IPS-NIHi7 (cell line): ENCODE measurements around the gene CFAP99.
"Not testable (repeated sequence)": the region's sequence is repeated elsewhere in the genome, so short reads cannot be mapped to it uniquely, and the experiment has no call there.

ENCODE experiments used
- DNase-seq: peaks from one replicate; pipeline ENCODE4 v3.0.0; 2012; ENCODE audit warnings: mixed read lengths; ENCODE audit errors: extremely low spot score

CFAP99 gene

GRCh38 chr4:2418650-2419571 is at the start of gene CFAP99:
TSS of gene CFAP99 (plus strand) at chr4:2418955.
- DNase-seq, result peak; percentile 97

DNA sequence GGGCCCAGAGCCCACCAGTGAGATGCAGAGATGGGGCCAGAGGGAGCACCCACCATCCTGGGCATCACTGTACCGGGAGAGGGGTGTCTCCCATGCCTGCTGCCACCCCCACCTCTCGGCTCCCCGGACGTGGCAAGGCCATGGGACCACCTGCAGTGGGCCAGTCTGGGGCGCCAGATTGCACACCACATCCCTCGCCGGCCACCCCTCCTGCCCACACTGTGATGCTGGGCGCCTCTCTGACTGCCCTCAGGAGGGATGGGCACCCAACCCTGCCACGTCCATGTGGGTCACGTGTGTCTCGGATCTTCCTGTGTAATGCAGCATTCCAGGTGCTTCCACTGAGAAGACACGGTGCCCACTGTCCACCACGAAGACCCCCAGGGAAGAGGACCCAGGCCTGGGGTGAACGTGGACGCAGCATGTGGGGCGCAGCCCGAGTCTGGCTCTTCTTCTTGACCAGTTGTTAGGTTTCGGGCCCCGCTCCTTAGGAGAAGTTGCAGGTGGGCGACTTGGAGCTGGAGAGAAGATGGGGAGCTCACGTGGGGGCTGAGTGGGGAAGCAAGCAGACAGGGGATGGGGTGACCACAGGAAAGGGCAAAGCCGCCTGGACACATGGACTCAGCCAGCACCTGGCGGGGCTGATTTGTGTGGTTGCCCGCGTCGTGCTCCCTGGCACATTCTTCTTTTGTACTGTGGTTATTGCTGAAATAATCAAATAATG is 48.0 kb upstream of the CFAP99 start:
- DNase-seq, result no peak

DNA sequence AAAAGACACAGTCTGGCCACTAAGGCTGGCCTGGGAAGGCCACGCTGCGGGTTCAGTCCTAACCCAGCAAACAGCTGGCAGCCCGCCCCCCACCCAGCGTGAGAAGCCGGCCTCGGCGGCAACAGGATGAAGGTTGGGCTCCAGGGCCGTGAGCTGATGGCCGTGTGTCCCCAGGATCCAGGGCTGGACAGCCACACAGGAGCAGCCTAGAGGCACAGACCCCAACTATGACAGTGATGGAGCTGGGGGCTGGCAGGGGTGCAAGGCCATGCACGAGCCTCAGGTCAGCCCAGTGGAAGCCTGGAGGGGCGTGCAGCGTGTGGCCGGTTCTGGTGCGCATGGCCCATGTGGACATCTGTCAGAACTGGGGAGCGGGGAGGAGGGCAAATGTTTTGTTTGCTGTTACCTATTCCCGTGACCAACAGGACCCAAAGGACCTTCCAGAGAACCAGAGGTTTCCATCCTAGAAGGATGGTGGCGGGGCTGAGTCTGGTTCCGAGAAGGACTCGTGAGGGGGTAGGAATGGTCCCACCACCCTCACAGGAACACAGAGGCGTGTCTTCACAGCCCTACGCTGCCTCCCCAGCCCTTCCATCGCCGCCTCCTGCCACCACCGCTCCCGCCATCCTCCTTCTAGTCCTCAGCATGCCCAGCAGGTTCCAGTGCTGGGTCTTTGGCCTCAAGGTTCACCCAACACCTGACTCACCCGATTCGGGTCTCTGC is 46.8 kb upstream of the CFAP99 start:
- DNase-seq, result no peak

DNA sequence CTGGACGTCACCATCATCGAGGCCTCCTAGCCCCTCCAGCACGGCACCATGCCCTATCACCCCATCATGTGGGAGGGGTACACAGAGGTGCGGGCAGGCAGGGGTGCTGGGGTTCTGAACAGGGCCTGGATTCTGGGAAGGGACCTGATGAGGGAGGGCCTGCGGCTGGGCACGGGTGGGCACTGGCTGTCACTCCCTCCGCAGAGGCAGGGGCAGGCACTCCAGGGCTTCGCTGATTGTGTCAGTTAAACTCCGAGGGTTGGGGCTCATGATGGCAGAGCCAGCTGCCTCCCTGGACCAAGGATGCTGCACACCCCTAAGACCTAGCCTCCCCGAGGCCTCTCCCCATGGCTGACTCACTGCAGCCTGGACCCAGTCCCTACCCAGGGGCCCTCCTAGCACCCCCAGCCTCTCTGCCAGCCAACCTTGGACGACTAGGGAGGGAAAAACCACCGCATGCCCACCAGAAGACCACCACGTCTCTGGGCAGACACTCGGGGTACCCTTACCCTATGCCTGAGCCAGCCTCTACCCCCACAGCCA is 46.2 kb upstream of the CFAP99 start:
- DNase-seq, result no peak

DNA sequence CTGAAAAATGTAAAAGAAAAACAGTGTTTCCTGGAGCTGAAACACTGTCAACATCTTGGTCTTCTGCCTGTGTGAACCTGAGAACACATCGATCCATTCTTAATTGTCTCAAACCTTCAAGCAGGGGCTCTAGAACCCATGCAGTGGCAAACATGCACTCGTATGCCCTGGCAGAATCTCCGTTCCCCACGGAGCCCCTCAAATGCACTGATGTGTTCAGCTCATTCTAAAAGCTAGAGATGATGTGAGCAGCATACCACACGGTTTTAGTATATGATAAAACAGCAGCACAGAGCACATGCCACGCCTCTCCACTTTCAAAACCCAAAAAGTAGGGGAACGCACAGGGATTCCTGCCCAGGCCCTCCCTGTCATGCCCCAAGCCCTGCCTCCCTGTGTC is 45.2 kb upstream of the CFAP99 start:
- no peak for DNase-seq

GRCh38 chr4:2375427-2375826 is 43.3 kb upstream of the CFAP99 start:
- DNase-seq, result no peak

DNA sequence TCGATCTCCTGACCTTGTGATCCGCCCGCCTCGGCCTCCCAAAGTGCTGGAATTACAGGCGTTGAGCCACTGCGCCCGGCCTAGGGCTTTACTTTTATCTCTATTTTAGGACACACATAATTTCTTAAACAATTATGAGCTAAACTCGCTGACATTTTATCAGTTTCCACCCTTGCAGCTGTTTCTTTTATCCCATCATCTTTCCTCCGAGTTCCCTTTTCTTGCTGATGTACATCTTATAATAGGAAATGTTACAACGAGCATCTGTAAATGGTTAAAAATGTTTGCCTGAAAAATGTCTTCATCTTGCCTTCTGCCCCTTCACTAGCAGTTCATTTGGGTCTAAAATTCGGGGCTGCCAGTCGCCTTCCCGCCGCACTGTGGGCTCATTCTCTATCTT is 41.5 kb upstream of the CFAP99 start:
- no peak for DNase-seq

DNA sequence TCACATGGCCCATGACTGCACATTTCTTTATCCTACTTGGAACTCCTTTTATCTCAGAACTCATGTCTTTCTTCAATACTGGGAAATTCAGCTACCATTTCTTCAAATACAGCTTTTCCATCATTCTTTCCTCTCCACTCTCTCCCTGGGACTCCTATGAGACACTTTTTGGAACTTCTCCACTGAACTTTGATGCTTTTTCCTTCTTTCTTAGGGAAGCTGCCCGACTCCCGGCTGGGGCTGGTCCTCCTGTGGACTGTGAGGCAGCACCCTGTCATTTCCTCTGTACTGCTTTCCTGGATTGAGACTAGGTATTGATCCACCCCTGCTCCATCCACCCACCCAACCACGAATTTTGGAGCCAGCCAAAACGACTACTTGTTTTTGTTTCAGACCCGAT is 40.4 kb upstream of the CFAP99 start:
- DNase-seq, result no peak

GRCh38 chr4:2378898-2379297 is 39.9 kb upstream of the CFAP99 start:
- no peak for DNase-seq

DNA sequence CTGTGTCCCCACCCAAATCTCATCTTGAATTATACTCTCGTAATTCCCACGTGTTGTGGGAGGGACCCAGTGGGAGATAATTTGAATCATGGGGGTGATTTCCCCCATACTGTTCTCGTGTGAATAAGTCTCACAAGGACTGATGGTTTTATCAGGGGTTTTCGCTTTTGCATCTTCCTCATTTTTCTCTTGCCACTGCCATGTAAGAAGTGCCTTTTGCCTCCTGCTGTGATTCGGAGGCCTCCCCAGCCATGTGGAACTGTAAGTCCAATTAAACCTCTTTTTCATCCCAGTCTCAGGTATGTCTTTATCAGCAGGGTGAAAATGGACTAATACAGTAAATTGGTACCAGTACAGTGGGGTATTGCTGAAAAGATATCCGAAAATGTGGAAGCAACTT is 38.2 kb upstream of the CFAP99 start:
- DNase-seq, result not testable (repeated sequence)

DNA sequence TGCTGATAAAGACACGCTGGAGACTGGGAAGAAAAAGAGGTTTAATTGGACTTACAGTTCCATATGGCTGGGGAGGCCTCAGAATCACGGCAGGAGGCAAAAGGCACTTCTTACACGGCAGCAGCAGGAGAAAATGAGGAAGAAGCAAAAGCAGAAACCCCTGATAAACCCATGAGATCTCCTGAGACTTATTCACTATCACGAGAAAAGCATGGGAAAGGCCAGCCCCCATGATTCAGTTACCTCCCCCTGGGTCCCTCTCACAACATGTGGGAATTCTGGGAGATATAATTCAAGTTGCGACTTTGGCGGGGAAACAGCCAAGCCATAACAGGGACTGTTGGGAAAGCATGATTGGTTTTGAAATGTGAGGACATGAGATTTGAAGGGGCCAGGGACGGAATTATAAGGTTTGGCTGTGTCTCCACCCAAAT is 36.0 kb upstream of the CFAP99 start:
- not testable (repeated sequence) for DNase-seq

GRCh38 chr4:2383220-2383631 is 35.5 kb upstream of the CFAP99 start:
- not testable (repeated sequence) for DNase-seq

DNA sequence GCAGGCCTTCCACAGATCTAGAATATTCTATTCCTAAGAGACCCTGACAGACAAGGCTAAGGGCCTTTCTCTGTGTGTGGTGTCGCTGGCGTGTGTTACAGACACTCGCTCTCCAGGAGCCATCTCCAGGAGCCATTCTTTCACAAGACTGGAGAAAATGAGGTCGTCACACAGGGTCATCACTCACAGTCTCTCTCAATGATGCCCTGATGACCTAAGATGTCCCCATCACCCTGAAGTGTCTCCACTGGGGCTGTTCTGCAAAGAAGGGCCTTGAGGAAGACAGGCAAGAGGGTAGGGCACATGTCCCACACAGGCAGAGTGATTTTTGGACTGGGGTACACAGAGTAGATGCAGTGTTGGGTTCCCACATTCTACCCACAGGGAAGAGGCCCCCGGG is 35.0 kb upstream of the CFAP99 start:
- no peak for DNase-seq

DNA sequence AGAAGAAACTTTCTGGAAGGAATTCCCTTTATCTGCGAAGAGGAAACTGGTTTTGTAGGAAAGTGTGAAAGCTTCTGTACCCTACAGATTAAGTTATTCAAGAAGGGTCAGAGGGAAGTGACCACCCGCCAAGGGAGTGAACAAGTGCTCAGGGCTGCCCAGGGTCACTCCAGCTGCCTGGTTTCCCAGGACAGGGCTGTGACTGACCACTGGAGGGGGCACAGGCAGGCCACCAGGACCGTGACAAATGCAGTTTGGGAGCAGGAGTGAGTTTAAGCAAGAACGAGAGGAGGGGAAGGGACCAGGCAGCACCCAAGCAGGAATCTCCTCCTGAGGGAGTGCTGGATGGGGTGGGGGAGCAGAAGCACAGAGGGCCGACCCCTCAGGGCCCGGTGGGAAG is 34.5 kb upstream of the CFAP99 start:
- no peak for DNase-seq

DNA sequence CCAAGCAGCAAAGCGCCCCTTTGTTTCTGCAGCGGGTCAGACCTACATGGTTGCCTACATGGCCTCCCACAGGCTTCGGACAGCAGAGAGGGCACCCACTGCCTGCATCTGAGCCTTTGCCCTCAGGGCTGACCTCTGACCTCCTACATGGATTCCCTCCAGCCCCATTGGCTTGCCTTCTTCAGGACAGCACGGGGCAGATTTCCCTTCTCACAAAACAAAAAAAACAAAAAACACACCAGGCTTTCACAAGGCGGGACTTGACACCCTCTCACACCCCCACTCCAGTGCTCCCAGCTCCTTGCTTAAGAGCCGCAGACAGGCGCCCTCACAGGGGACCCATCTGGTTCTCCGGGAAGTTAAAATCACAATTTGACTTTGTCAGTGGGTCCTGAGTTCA is 33.2 kb upstream of the CFAP99 start:
- no peak for DNase-seq

DNA sequence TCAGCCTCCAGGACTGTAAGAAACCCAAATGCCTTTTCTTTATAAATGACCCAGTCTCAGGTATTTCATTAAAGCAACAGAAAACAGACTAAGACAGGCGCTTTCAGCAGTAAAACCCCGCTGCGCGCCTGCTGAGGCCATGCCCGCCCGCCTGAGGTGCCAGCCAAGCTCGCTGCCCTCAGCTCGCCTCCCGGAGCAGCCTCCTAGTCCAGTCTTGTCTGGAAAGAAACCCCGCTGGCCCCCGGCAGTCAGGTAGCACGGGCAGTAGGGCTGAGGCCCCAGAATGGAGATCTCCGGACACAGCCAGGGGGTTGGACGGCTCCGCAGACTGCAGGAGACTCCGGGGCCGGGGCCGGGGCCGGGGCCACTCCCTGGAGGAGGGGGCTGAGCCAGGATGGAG is 32.0 kb upstream of the CFAP99 start:
- no peak for DNase-seq

- DNase-seq, result no peak
Observed at GRCh38 chr4:2387218-2387617, 31.5 kb upstream of the CFAP99 start.

DNA sequence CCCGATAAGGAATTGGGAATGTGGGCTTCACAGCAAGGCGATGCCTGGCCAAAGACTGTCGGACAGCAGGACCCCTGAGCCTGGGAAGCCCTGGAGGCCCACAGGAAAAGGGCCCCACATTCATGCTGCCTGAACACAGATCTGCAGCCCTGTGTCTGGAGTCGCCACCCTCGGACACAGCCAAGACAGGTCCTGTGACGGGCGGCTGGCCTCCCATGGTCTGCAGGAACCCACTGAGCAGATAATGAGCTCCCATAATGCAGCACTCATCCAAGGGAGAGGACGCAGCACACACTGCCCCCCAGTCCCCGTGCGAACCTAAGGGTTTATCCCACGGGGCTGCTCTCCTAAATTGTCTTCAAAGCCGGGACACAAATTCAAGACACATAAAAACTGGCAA is 30.9 kb upstream of the CFAP99 start:
- no peak for DNase-seq

DNA sequence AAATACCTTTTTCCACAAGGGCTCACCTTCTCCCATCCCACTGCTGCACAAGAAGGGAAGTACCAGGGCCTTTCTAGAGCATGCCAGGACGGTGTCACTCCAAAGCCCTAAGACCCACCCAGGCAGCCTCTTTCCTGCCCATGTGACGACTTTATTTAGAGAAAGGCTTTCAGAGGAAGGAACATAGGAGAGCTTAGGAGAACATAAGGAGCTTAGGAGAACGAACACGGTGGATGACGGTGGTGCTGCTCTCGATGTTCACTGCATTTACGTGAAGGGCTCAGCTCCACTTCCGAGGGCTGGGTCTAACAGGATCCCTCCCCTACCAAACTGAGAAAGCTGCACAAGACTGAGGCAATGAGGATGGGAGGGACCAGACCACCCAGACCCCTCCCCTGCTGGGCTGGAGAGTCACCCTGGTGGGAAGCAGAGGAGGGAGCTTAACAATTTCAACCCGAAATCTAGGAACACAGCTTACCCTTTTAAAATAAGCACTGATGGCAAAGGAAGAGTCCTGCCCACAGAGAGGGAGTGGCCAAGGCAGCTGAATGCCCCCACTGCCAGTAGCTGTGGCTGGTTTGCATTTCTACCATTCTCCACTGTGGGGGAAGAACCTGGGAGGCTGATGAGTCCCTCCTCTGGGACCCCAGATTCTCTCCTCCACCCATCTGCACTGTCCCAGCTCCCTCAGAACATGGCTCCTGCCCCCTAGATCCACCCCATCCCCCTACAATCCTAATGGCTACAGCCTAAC is 30.1 kb upstream of the CFAP99 start:
- no peak for DNase-seq

GRCh38 chr4:2389691-2390090 is 29.1 kb upstream of the CFAP99 start:
- DNase-seq, result no peak

DNA sequence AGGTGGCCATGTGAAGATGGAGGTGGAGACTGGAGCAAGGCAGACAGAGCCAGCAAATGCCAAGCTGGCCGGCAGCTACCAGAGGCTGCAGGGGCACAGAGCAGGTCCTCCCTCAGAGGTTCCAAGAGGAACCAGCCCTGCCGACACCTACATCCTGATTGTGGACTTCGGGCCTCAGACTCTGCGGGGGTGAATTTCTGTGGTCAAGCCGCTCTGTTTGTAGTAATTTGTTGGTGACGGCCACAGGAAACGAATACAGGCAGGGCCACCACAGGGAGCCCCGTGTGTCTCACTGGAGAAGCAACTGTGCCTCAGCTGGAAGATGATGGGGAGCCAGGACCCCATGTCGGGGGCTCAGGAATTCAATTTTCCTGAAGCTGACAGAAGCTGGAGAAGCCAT is 28.6 kb upstream of the CFAP99 start:
- no peak for DNase-seq
